Activated naive CD8-positive, alpha-beta T cell treated with anti-CD3 and anti-CD28 coated beads for 36 hours (primary cell): Measurements from ENCODE around the gene PPL. TPM values are rescaled to one million over a fixed set of nuclear protein-coding genes. Genes with fewer than 3 reads are reported as not detected.
"Not testable (repeated sequence)": the region's sequence is repeated elsewhere in the genome, so short reads cannot be mapped to it uniquely, and the experiment has no call there.

ENCODE experiments used
- DNase-seq: peaks from one replicate; pipeline ENCODE4 v3.0.0; 2021
- H3K27ac Mint-ChIP-seq: one replicate; pipeline ENCODE4 v1.8.0; 2022; ENCODE audit warnings: mild to moderate bottlenecking, moderate library complexity, mixed read lengths
- H3K27me3 Mint-ChIP-seq: one replicate; pipeline ENCODE4 v1.8.0; 2022; ENCODE audit warnings: mild to moderate bottlenecking, mixed read lengths
- H3K36me3 Mint-ChIP-seq: one replicate; pipeline ENCODE4 v1.8.0; 2021; ENCODE audit warnings: mild to moderate bottlenecking, mixed read lengths
- H3K4me1 Mint-ChIP-seq: one replicate; pipeline ENCODE4 v1.8.0; 2021; ENCODE audit warnings: mixed read lengths
- H3K4me3 Mint-ChIP-seq: one replicate; pipeline ENCODE4 v1.8.0; 2022; ENCODE audit warnings: mild to moderate bottlenecking, moderate library complexity, mixed read lengths
- H3K9me3 Mint-ChIP-seq: one replicate; pipeline ENCODE4 v1.8.0; 2022; ENCODE audit warnings: mixed read lengths
- total RNA-seq, 2 experiments: library from RNA; stranded (reverse); gene quantifications; one replicate each; pipeline ENCODE4 v1.2.3, GENCODE V29; 2021

The PPL gene
- total RNA-seq, 2 experiments from 2014 or later, result not detected

DNA sequence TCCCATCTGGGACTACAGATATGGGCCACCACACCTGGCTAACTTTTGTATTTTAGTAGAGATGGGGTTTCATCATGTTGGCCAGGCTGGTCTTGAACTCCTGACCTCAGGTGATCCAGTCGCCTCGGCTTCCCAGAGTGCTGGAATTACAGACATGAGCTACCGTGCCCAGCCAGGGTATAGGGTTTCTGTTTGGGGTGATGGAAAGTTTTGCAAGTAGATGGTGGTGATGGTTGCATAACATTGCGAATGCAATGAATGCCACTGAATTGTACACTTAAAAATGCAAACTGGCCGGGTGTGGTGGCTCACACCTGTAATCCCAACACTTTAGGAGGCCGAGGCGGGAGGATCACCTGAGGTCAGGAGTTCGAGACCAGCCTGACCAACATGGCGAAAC lies 40.2 kb downstream of the PPL start:
- not testable (repeated sequence) for H3K27ac Mint-ChIP-seq, H3K36me3 Mint-ChIP-seq, H3K4me3 Mint-ChIP-seq, H3K9me3 Mint-ChIP-seq, H3K4me1 Mint-ChIP-seq, H3K27me3 Mint-ChIP-seq, DNase-seq

DNA sequence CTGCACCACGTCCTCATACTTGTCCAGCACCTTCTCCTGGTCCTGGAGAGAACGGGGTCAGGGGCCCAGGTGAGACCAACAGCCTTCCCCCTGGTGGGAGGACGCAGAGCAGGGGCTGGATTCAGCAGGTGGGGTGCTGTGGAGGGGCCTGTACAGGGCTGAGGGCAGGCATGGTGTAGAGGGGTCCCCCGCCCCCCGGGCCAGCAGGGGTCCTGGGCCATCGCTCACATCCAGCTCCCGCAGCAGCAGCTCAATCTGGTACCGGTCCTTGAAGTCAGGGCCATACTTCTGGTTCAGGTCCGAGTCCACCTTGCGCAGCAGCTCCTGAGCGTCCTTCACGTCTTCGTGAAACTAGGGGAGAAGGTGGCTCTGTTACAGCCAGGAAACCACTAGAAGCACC lies 41.6 kb downstream of the PPL start:
- Mint-ChIP-seq H3K4me1 (no peaks in the 10 kb centered on the region), H3K9me3 (no peaks in the 10 kb centered on the region), H3K27me3 (no peaks in the 10 kb centered on the region), H3K27ac (no peak overlapping the region), H3K36me3 (no peaks in the 10 kb centered on the region), H3K4me3 (no peak overlapping the region)
- no peak for DNase-seq

DNA sequence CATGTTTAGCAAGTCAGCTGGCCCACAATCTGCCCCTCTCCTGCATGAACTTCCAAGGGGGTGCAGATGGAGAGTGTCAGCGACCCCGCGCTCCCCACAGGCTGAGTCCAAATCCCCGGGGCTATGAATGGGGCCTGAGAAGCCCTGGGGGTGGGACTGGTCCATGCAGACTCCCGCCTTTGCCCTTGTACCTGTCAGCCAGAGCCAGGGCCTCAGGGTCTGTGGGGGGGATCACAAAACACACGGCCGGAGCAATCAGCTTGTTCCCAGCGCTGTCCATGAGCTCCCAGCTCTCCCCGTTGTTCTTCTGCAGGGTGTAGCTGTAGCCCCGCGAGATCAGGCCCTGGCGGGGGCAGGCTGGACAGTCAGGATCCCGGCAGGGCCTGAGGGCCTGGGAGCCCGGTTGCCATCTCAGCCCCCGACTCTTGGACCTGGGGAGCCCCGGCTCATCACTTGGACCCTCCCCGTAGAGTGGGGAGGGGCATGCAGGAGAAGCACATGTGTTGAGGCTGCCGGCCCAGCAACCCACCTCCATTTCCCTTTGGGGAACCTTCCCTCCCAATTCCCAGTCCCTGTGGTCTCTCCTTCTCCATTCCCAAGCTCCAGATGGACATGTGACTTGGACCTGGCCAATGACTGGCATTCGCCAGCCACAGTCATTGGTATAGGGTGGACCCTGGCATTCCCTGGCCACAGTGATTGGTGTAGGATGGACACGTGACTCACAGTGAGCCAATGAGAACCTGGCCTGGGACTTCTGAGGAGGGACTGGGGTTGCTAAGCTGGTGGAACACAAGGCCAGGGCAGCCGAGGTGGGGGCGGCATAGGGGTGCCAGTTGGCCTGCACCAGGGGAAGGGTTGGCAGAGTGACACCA lies 42.4 kb downstream of the PPL start:
- H3K27ac Mint-ChIP-seq, result no peak overlapping the region
- no peaks in the 10 kb centered on the region for H3K36me3 Mint-ChIP-seq
- no peaks in the 10 kb centered on the region for H3K9me3 Mint-ChIP-seq

DNA sequence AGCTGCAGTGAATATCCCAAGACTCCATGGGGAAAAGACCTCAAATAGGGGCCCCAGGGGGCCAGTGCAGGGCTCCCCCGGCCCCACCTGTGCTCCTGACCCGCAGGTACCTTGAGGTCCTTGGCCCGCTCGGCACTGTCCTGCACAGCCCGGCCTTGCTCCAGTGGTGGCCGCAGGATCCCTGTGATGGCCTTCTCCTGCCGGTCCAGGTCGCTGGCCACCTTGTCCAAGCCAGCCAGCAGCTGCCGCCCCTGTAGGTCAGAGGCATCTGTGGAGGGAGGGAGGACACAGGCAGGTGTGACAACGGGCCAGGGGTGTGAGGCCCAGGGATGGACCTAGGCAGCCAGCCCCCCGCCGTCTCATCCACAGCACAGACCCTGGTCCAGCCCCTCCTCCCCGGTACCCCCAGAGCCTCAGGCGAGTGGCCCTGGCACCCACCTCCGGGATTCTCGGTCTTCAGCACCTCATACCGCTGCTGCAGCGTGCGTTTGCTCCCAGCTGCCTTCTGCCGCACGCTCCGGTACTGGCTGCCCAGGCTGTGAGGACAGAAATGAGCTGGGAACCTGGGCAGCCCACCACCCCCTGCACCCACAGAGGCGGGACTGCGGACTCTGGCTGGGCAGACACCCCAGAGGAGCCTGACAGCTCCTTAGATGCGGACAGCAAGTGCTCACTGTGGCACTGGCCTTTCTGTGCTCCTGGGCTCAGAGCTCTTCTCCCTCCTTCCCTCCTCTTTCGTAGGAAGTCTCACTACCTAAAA lies 43.7 kb downstream of the PPL start:
- H3K4me1 Mint-ChIP-seq, result no peaks in the 10 kb centered on the region
- no peak overlapping the region for H3K4me3 Mint-ChIP-seq
- DNase-seq, result no peak
- no peaks in the 10 kb centered on the region for H3K9me3 Mint-ChIP-seq
- H3K27ac Mint-ChIP-seq, result no peak overlapping the region
- H3K27me3 Mint-ChIP-seq, result no peaks in the 10 kb centered on the region
- no peaks in the 10 kb centered on the region for H3K36me3 Mint-ChIP-seq

More for the DNA sequence above, 42.4 kb downstream of the PPL start:
- DNase-seq, result no peak
- Mint-ChIP-seq H3K4me3 (no peak overlapping the region), H3K27me3 (no peaks in the 10 kb centered on the region), H3K4me1 (no peaks in the 10 kb centered on the region)

DNA sequence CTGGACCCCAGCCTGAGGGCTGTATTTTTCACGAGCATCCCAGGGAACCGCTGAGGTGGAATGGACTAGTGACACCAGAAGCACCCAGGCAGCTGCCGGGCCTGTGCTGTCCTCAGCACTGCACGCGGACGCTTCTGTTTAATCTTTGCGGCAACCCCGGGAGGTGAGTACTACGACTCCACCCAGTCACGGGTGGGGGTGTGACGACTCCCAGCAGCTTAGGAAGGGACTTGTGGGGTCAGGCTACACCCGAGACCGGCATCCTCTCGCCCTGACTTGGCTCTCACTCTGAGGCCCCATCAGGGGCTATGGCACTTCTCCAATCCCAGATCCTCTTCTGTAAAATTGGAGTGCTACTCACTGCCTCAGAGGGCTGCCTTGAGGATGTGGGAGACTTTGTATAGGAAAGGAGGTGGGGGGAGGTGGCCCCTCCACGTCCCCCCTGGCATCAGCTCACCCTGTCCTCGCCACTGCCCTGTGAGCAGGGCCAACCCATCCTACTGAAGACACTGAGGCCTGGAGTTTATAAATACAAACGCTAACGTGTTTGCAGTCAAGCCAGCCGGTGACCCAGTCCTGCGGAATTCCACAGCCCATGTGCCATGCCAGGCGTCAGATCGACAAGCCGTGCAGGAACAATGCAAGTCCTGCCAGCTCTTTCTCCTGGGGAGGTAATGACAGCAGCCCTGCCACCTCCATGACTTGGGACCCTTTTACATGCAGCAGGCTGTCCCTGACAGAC lies 44.4 kb downstream of the PPL start:
- no peak overlapping the region for H3K4me3 Mint-ChIP-seq
- H3K9me3 Mint-ChIP-seq, result no peaks in the 10 kb centered on the region
- no peak overlapping the region for H3K27ac Mint-ChIP-seq
- no peaks in the 10 kb centered on the region for H3K27me3 Mint-ChIP-seq
- DNase-seq, result no peak
- H3K36me3 Mint-ChIP-seq, result no peaks in the 10 kb centered on the region
- no peaks in the 10 kb centered on the region for H3K4me1 Mint-ChIP-seq

DNA sequence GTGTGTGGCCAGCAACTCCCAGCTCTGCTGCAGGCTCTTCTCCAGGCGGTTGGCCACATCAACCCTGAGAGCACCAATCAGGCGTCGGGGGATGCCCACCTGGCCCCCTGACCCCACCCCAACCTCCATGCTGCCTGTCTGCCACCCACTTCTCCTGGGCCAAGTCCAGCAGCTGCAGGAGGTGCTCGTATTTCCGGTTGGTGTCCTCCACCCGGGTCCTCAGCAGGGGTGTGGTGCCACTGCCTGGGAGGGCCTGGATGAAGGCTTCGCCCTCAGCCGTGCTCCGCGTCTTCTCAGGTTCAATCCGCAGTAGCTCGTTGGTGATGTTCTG lies 45.1 kb downstream of the PPL start:
- H3K27ac Mint-ChIP-seq, result no peak overlapping the region
- H3K36me3 Mint-ChIP-seq, result no peaks in the 10 kb centered on the region
- H3K4me1 Mint-ChIP-seq, result no peaks in the 10 kb centered on the region
- no peaks in the 10 kb centered on the region for H3K27me3 Mint-ChIP-seq
- no peak for DNase-seq
- H3K4me3 Mint-ChIP-seq, result no peak overlapping the region
- H3K9me3 Mint-ChIP-seq, result no peaks in the 10 kb centered on the region

DNA sequence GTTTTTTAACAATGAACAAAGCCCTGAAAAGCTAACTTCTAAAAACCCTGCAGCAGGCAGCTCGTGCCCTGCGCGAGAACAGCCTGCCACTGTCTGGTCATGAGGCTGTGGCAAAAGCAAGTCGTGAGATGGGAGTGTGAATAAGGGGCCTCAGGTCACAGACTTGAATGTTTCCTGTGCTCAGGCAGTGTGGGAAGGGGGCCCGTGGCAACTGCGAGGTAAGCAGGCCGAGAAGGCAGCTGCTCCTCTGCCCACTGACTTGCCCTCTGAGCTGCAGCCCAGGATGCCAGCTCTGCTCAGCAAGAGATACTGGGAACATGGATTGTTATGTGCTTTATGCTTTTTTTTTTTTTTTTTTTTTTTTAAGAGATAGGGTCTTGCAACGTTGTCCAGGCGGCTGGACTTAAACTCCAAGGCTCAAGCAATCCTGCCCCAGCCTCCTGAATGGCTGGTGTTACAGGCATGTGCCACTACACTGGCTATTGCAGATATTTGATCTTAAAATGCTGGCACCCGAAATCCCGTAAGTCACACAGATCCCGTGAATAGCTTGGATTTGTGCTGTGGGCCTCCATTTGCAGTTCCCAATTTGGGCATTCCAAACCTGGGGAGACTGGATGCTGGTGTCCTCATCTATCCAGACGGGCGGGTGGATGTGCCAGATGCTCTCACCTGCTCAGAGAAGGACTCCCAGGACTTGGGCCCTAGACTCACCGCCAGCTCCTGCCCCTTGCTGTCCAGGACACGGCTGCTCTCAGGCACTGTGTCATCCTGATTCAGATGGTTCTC lies 45.7 kb downstream of the PPL start:
- Mint-ChIP-seq H3K36me3 (no peaks in the 10 kb centered on the region), H3K9me3 (no peaks in the 10 kb centered on the region), H3K4me1 (no peaks in the 10 kb centered on the region), H3K27ac (no peak overlapping the region), H3K4me3 (no peak overlapping the region), H3K27me3 (no peaks in the 10 kb centered on the region)
- no peak for DNase-seq

DNA sequence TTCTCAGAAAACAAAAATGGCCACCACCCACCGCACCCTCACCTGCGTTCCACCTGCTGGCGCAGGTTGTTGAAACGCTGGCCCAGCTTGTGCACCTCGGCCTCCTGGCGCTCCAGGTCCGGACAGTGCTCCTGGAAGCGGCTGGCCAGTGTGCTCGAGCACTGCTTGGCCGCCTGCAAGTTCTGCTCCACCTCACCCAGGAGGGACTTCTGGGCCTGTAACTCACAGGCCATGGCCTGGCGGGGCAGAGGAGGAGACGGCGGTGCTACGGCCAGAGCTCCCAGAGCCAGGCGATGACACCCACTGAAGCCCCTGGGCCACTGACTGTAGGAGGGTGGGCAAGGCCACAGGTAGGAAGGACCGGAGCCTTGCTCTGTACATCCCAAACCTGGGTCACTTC lies 46.3 kb downstream of the PPL start:
- peaks cover 2% of the 10 kb centered on the region for H3K36me3 Mint-ChIP-seq
- DNase-seq, result no peak
- H3K27me3 Mint-ChIP-seq, result no peaks in the 10 kb centered on the region
- no peak overlapping the region for H3K4me3 Mint-ChIP-seq
- no peaks in the 10 kb centered on the region for H3K4me1 Mint-ChIP-seq
- no peak overlapping the region for H3K27ac Mint-ChIP-seq
- H3K9me3 Mint-ChIP-seq, result no peaks in the 10 kb centered on the region

DNA sequence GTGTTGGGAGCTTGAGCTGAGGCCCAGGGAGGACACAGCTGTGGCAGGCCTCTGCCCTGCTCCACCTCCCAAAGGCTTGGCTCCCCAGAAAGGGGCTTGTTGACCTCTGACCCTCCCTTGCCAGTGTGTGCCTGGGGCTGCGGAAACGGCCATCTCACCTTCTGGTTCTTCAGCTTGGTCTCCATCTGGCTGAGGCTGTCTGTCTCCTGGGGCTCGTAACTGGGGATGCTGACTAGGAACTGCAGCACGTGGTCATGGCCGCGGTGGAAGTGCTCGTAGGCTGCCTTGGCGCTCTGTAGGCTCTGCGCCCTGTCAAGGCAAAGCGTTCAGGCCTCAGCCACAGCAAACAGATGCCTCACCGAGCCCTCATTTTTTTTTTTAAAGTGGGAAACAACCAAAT lies 46.9 kb downstream of the PPL start:
- DNase-seq, result no peak
- Mint-ChIP-seq H3K27me3 (no peaks in the 10 kb centered on the region), H3K9me3 (no peaks in the 10 kb centered on the region), H3K27ac (no peak overlapping the region), H3K4me1 (no peaks in the 10 kb centered on the region), H3K4me3 (no peak overlapping the region), H3K36me3 (peaks cover 5% of the 10 kb centered on the region)

DNA sequence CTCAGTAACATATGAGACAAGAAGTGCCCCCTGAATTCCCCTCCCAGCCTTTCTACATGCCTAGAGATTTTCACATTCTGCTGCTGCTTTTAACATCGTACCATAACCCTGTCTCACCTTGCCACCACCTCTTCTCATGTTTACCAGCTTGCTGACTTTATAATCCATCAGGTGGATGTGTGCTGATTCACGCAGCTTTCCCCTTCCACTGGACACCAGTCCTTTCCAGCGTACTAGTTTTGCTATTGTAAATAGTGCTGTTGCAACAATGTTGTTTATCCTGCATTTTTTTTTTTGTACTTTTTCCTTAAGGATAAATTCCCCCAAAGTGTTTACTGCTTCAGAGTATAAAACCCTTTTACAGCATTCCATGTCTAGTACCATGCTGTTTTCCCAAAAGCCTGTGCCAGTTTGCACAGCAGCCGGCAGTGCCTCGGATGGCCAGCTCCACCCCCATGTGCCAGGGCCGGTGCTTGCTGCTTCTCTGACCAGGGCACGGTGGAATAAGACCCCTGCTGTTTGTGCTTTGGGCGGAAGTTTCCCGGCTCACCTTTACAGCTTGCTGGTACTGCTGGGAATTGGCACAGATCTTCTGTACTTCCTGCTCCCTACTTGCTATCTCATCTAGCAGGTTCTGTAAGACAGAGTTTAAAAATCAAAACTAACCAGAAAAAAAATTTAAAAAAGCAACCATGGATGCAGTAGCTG lies 48.4 kb downstream of the PPL start:
- peaks cover 14% of the 10 kb centered on the region for H3K36me3 Mint-ChIP-seq
- no peak overlapping the region for H3K4me3 Mint-ChIP-seq
- H3K9me3 Mint-ChIP-seq, result no peaks in the 10 kb centered on the region
- DNase-seq, result no peak
- no peaks in the 10 kb centered on the region for H3K4me1 Mint-ChIP-seq
- H3K27ac Mint-ChIP-seq, result no peak overlapping the region
- no peaks in the 10 kb centered on the region for H3K27me3 Mint-ChIP-seq

DNA sequence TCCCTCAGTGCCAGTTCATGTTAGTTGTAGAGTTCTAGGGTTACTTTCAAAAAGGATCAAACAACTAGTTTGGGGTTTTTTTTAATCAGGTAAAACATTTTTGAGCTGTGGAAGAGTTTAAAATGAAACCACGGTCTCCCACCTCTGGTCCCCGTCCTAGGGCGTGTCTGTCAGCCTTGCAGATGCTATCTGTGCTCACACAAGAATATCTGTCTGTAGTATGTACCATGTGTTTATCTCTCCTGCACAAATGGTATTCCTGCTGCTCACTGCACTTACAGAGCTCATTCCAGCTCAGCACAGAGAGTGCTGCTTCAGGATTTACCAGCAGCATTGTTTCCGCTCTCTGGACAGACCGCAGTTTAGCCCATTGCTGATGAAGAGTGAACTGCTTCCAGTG lies 50.8 kb downstream of the PPL start:
- Mint-ChIP-seq H3K27me3 (no peaks in the 10 kb centered on the region), H3K36me3 (peaks cover 23% of the 10 kb centered on the region), H3K4me1 (no peaks in the 10 kb centered on the region), H3K27ac (no peak overlapping the region), H3K4me3 (no peak overlapping the region), H3K9me3 (no peaks in the 10 kb centered on the region)
- DNase-seq, result no peak

DNA sequence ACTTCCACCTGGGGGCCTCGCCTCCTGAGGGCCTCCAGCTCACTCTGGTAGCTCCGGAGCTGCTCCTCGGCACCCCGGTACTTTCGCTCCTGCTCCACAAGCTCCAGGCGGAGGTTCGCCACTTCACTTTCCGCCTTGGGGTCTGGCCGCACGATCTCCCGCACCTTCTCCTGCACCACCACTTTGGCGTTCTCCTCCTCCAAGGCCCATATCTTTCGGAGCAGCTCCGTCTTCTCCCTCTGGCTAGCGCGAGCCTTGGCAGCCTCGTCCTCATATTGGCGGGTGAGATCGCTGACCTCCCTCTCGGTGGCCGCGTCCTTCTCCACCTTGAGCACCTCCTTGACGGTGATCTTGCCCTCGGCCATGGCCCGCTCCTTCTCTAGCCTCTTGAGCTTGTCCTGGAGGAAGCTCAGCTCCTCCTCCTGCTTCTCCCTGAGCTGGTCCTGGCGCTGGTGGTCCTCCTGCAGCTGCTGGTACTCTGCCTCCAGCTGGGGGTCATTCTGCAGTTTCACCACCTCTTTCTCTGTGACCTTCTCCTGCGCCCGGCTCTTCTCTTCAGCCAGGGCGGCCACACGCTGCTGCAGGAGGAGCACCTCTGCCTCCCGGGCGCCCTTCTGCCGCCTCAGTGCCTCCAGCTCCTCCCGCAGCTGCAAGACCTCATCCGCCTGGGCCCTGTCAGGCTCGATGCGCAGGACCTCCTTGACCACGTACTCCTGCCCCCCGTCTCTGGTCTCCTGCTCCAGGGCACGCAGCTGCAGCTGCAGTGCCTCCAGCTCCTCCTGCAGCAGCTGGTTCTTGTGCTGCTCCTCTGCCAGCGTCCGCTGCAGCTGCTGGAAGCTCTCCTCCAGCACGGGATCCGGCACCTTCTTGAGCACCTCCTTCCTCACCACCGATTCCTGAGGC lies 51.7 kb downstream of the PPL start:
- H3K4me1 Mint-ChIP-seq, result no peaks in the 10 kb centered on the region
- no peak overlapping the region for H3K27ac Mint-ChIP-seq
- DNase-seq, result no peak
- no peaks in the 10 kb centered on the region for H3K9me3 Mint-ChIP-seq
- no peak overlapping the region for H3K4me3 Mint-ChIP-seq
- no peaks in the 10 kb centered on the region for H3K27me3 Mint-ChIP-seq
- H3K36me3 Mint-ChIP-seq, result peaks cover 23% of the 10 kb centered on the region

DNA sequence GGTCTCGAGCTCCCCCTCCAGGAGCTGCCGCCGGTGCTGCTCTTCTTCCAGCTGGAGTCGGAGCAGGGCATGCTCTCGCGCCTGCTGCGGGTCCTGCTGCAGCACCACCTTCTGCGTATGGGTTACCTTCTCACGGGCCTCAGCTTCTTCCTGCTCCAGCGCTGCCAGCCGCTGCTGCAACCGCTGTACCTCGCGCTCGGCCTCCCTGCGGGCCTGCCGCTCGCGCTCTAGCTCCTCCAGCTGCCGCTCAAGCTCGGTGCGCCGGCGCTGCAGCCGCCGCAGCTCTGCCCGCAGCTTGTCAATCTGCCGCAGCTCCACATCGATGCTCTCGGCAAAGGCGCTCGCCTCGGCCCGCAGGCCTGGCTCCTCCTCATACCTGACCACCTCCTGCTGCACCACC lies 52.7 kb downstream of the PPL start:
- H3K4me3 Mint-ChIP-seq, result no peak overlapping the region
- no peak overlapping the region for H3K27ac Mint-ChIP-seq
- peaks cover 23% of the 10 kb centered on the region for H3K36me3 Mint-ChIP-seq
- DNase-seq, result no peak
- no peaks in the 10 kb centered on the region for H3K27me3 Mint-ChIP-seq
- no peaks in the 10 kb centered on the region for H3K4me1 Mint-ChIP-seq
- no peaks in the 10 kb centered on the region for H3K9me3 Mint-ChIP-seq
